H1 (cell line): ENCODE results near the gene KCNMA1. TPM values are rescaled to one million over a fixed set of nuclear protein-coding genes. Genes with fewer than 3 reads are reported as not detected.

Experiments
- CTCF ChIA-PET: fragments of 300-600 bp; sonication (Branson Sonifier 250); formaldehyde crosslinking; loops from one replicate; lab custom pipeline; 2021; ENCODE audit not compliant: partially characterized antibody; lab: Charles Lee
- POLR2A ChIA-PET: fragments of 300-600 bp; sonication (Branson Sonifier 250); formaldehyde crosslinking; loops from one replicate; lab custom pipeline; 2021; ENCODE audit warnings: inconsistent platforms; ENCODE audit not compliant: partially characterized antibody; lab: Charles Lee
- DNase-seq, 2 experiments: peaks; one replicate each; pipeline versions ENCODE4 v3.0.0 to v3.0.0-alpha.2; 2010 to 2022; ENCODE audit warnings: low spot score in 2 of 2, low read depth in 1 of 2, mixed read lengths in 1 of 2
- FAIRE-seq: peaks from 2 replicates; lab custom pipeline; 2011; peaks lifted over from hg19 to GRCh38; lab: Jason Lieb, UNC
- H2AFZ ChIP-seq: 2 replicates; pipeline ENCODE4 v1.8.1; 2012; ENCODE audit warnings: low read length, inconsistent platforms
- H2AK5ac ChIP-seq: 2 replicates; pipeline ENCODE4 v1.6.1; 2013; ENCODE audit warnings: low read depth, low read length
- H2BK120ac ChIP-seq: replicated peaks from 2 replicates; pipeline ENCODE3; 2013; ENCODE audit warnings: low read depth, low read length, inconsistent platforms
- H2BK12ac ChIP-seq: 2 replicates; pipeline ENCODE4 v1.6.1; 2013; ENCODE audit warnings: low read depth, low read length
- H2BK15ac ChIP-seq: 2 replicates; pipeline ENCODE4 v1.6.1; 2013; ENCODE audit warnings: low read length
- H2BK20ac ChIP-seq: 2 replicates; pipeline ENCODE4 v1.6.1; 2013; ENCODE audit warnings: low read length
- H2BK5ac ChIP-seq: 2 replicates; pipeline ENCODE4 v1.6.1; 2013; ENCODE audit warnings: low read depth, low read length
- H3K14ac ChIP-seq: 2 replicates; pipeline ENCODE4 v1.6.1; 2013; ENCODE audit warnings: inconsistent platforms; ENCODE audit not compliant: insufficient read length
- H3K18ac ChIP-seq: 2 replicates; pipeline ENCODE4 v1.6.1; 2013; ENCODE audit warnings: low read length; ENCODE audit errors: extremely low read depth
- H3K23ac ChIP-seq: 2 replicates; pipeline ENCODE4 v1.6.1; 2013; ENCODE audit warnings: inconsistent platforms; ENCODE audit not compliant: insufficient read length
- H3K23me2 ChIP-seq: 2 replicates; pipeline ENCODE4 v1.6.1; 2013; ENCODE audit warnings: low read depth, low read length
- H3K27ac ChIP-seq: 2 replicates; pipeline ENCODE4 v1.6.1; 2011; ENCODE audit warnings: low read depth, low read length, inconsistent platforms
- H3K27me3 ChIP-seq, 4 experiments: replicated peaks in 1 of 4; 1 replicate in 1 of 4; 2 replicates in 3 of 4; pipeline versions ENCODE4 v1.6.1 to v1.8.1; 2011 to 2013; ENCODE audit warnings: low read length in 3 of 4, mild to moderate bottlenecking in 3 of 4, inconsistent platforms in 2 of 4, mixed read lengths in 2 of 4, moderate library complexity in 1 of 4; ENCODE audit not compliant: control insufficient read depth in 3 of 4, insufficient read depth in 3 of 4; ENCODE audit errors: extremely low read depth in 1 of 4
- H3K36me3 ChIP-seq, 4 experiments: 2 replicates each; pipeline versions ENCODE4 v1.6.1 to v1.8.1; 2011 to 2013; ENCODE audit warnings: mild to moderate bottlenecking in 4 of 4, low read length in 3 of 4, moderate library complexity in 2 of 4, control low read depth in 1 of 4, inconsistent platforms in 1 of 4; ENCODE audit not compliant: insufficient read depth in 4 of 4, control insufficient read depth in 2 of 4
- H3K4ac ChIP-seq: replicated peaks from 2 replicates; pipeline ENCODE3; 2013; ENCODE audit warnings: low read length, low read depth, mixed read lengths, inconsistent platforms; ENCODE audit not compliant: insufficient read length
- H3K4me1 ChIP-seq, 4 experiments: replicated peaks in 1 of 4; 1 replicate in 1 of 4; 2 replicates in 3 of 4; pipeline versions ENCODE4 v1.6.1 to v1.8.1; 2011 to 2013; ENCODE audit warnings: low read length in 3 of 4, inconsistent platforms in 2 of 4, mixed read lengths in 1 of 4; ENCODE audit not compliant: insufficient read depth in 4 of 4, control insufficient read depth in 3 of 4
- H3K4me2 ChIP-seq, 2 experiments: 2 replicates each; pipeline versions ENCODE4 v1.6.1 to v1.8.1; 2011 to 2013; ENCODE audit warnings: low read depth in 2 of 2, low read length in 2 of 2, control low read depth in 1 of 2, inconsistent platforms in 1 of 2, mild to moderate bottlenecking in 1 of 2; ENCODE audit not compliant: insufficient read depth in 1 of 2
- H3K4me3 ChIP-seq, 4 experiments: fragments of 200-600, 300-600 bp in 1 of 4; sonication (generic), shearing (Covaris generic), sonication (Bioruptor Twin) in 1 of 4; 2 replicates each; pipeline versions ENCODE4 v1.5.1 to v1.8.1; 2011 to 2016; ENCODE audit warnings: low read length in 4 of 4, low read depth in 3 of 4, control low read depth in 2 of 4, inconsistent platforms in 2 of 4, mild to moderate bottlenecking in 2 of 4, mixed read lengths in 1 of 4, moderate library complexity in 1 of 4; ENCODE audit not compliant: insufficient read depth in 2 of 4; ENCODE audit errors: extremely low read depth in 1 of 4
- H3K56ac ChIP-seq: replicated peaks from 2 replicates; pipeline ENCODE3; 2013; ENCODE audit warnings: low read depth, mild to moderate bottlenecking, mixed read lengths, low read length, inconsistent platforms; ENCODE audit not compliant: insufficient read length
- H3K79me1 ChIP-seq: 2 replicates; pipeline ENCODE4 v1.6.1; 2013; ENCODE audit warnings: low read depth, low read length, control low read depth
- H3K79me2 ChIP-seq, 2 experiments: 2 replicates each; pipeline versions ENCODE4 v1.6.1 to v1.8.1; 2012 to 2013; ENCODE audit warnings: low read length in 2 of 2, mild to moderate bottlenecking in 2 of 2, inconsistent platforms in 1 of 2; ENCODE audit not compliant: insufficient read depth in 2 of 2, control insufficient read depth in 1 of 2
- H3K9ac ChIP-seq, 4 experiments: replicated peaks in 1 of 4; 1 replicate in 1 of 4; 2 replicates in 3 of 4; pipeline versions ENCODE4 v1.6.1 to v1.8.1; 2011 to 2013; ENCODE audit warnings: low read depth in 3 of 4, low read length in 3 of 4, control low read depth in 2 of 4, mild to moderate bottlenecking in 2 of 4, moderate library complexity in 2 of 4, inconsistent platforms in 1 of 4; ENCODE audit errors: extremely low read depth in 1 of 4
- H3K9me3 ChIP-seq, 2 experiments: 2 replicates each; pipeline versions ENCODE4 v1.6.1 to v1.8.1; 2012 to 2013; ENCODE audit warnings: mild to moderate bottlenecking in 2 of 2, moderate library complexity in 2 of 2, control low read depth in 1 of 2, inconsistent platforms in 1 of 2, low read depth in 1 of 2, low read length in 1 of 2, mixed read lengths in 1 of 2; ENCODE audit not compliant: insufficient read depth in 2 of 2
- H4K20me1 ChIP-seq, 2 experiments: replicated peaks in 1 of 2; 2 replicates each; pipeline versions ENCODE3 to v1.8.1; 2011 to 2013; ENCODE audit warnings: inconsistent platforms in 2 of 2, low read length in 2 of 2, mild to moderate bottlenecking in 1 of 2; ENCODE audit not compliant: insufficient read depth in 2 of 2, control insufficient read depth in 1 of 2
- H4K5ac ChIP-seq: 2 replicates; pipeline ENCODE4 v1.6.1; 2013; ENCODE audit warnings: low read length, low read depth, mixed read lengths, inconsistent platforms; ENCODE audit not compliant: insufficient read length
- H4K8ac ChIP-seq: 2 replicates; pipeline ENCODE4 v1.8.0; 2013; ENCODE audit warnings: mild to moderate bottlenecking, moderate library complexity, low read length, inconsistent platforms; ENCODE audit not compliant: insufficient read depth; ENCODE audit errors: extremely low read depth
- H4K91ac ChIP-seq: replicated peaks from 2 replicates; pipeline ENCODE3; 2013; ENCODE audit warnings: low read length, mixed read lengths, inconsistent platforms; ENCODE audit not compliant: insufficient read length
- CBX8 ChIP-seq: fragments of 300-800, 300-1000 bp; sonication (generic); IDR thresholded peaks from 2 replicates; pipeline ENCODE4 v1.7.1; 2016; ENCODE audit warnings: low read depth, low read length, borderline replicate concordance
- WGBS, 2 experiments: shearing (Covaris generic) in 1 of 2; methylation state at CpG; one replicate each; pipeline versions ENCODE4 v1.1.6 to v1.1.7; 2013 to 2015; ENCODE audit warnings: low lambda C conversion rate in 2 of 2, mixed read lengths in 2 of 2, inconsistent platforms in 1 of 2, low coverage in 1 of 2, missing lambda C conversion rate in 1 of 2; ENCODE audit not compliant: insufficient replicate concordance in 2 of 2, insufficient coverage in 1 of 2, insufficient read length in 1 of 2; ENCODE audit errors: extremely low coverage in 1 of 2, missing lambda C conversion rate in 1 of 2; 5-methylcytosine and 5-hydroxymethylcytosine counted together
- polyA plus RNA-seq, 7 experiments: library from polyadenylated mRNA; depleted of rRNA in 3 of 7; stranded (reverse) in 5 of 7; unstranded in 2 of 7; fragments of >200 nt in 5 of 7; fragments of 200-250 nt in 2 of 7; gene quantifications; 1 replicate in 5 of 7; 2 replicates in 1 of 7; 4 replicates in 1 of 7; pipeline versions ENCODE4 v1.2.1 to v1.2.3, GENCODE V29; 2011 to 2013; ENCODE audit warnings: missing spikeins in 2 of 7, mixed read lengths in 2 of 7
- total RNA-seq: library from RNA; stranded (reverse); fragmentation: NEBNext Ultra II Directional; extraction: Animal tissue kit (Norgen Biotek cat#: 25700); gene quantifications from 2 replicates; pipeline ENCODE4 v1.2.1, GENCODE V29; 2021

KCNMA1 gene
- total and polyA plus RNA-seq, 2 of the 8 experiments (the other 6 are each of a cell fraction or from before 2014, with no cell fraction given) = 10.2 to 11.1 TPM

DNA sequence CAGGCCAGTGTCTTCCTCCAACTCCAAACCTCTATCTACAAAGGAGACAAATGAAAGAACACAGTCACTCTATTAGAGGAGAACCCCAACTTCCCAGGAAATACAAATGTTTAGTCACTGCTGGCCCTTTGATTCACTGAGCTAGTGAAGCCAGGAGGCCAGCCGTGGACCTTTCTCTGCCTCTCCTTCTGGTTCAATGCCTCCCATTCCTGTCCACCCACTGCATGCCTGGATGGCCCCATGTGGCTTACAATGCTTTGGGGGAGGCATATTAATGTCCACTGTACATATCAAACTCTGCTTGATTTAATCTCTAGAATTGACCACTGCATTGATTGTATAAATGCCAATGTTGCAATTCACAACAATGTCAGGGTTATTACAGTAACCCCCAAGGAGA is 687.3 kb downstream of the KCNMA1 start:
- Histone ChIP-seq H3K36me3 (no peaks in the 10 kb centered on the region), H3K79me1 (no peaks in the 10 kb centered on the region), H3K27ac (no peak overlapping the region), H4K20me1 (no peaks in the 10 kb centered on the region), H4K5ac (no peak overlapping the region), H2BK120ac (no peak overlapping the region), H2AK5ac (no peak overlapping the region), H2BK20ac (no peak overlapping the region), H3K18ac (no peak overlapping the region), H3K27me3 (no peaks in the 10 kb centered on the region), H3K4me3 (no peak overlapping the region), H3K9ac (no peak overlapping the region), H2BK5ac (no peak overlapping the region), H3K23ac (no peak overlapping the region), H3K14ac (no peak overlapping the region), H4K91ac (no peak overlapping the region), H2BK15ac (no peak overlapping the region), H3K4me2 (no peak overlapping the region), H4K8ac (no peak overlapping the region), H2AFZ (no peak overlapping the region), H3K79me2 (no peaks in the 10 kb centered on the region), H3K56ac (no peak overlapping the region), H3K4me1 (no peaks in the 10 kb centered on the region), H3K23me2 (no peaks in the 10 kb centered on the region), H3K4ac (no peak overlapping the region), H3K9me3 (no peaks in the 10 kb centered on the region), H2BK12ac (no peak overlapping the region)
- no peak for DNase-seq
- ChIA-PET CTCF (interaction anchor here (1.0 to 1.6 kb wide), 2 partner anchors 9 to 22 kb away, joined by 3 to 4 read pairs; no protein-coding TSS in a partner anchor), POLR2A (no interaction called here)
- WGBS, 2 experiments = 44% methylated on average over 1 of the region's 1 CpG; no CpG with 5 or more reads in 1 of the 2 experiments
- no peak for FAIRE-seq
- TF ChIP-seq CBX8 = no peak
